ENCODE data around the gene TNS1. TPM values are rescaled to one million over a fixed set of nuclear protein-coding genes. Genes with fewer than 3 reads are reported as not detected.

The TNS1 gene
- total RNA-seq, 1 donor from 2014 or later: 14.5 TPM

DNA sequence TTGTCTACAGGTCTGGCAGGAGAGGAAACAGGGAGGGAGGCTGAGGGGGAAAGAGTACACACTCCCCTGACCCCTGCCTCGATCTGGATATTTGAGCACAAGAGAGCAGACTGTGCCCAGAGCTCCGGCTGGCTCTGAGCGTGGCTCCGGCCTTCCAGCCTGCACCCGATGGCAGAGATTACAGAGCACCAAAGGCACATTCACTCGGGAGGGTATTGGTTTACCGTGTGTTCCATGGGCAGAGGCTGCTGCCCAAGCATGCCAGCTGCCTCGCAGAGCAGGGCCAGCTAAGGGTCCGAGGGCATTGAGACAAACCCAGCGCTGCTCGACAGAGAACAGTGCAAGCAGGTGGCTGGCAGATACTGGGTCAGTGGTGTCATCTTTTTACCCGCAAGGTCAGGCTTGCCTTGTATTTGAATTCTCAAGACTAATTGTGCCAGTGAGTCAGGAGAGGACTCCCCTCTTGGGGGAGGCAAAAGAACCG, 132.2 kb downstream of the TNS1 start:
- H3K36me3 Mint-ChIP-seq (ENCODE audit: low read depth): no peaks in the 10 kb centered on the region
- no peaks in the 10 kb centered on the region for H3K27me3 Mint-ChIP-seq (ENCODE audit: low read depth)
- peak overlapping the region; percentile 44 for H3K27ac Mint-ChIP-seq (ENCODE audit: unreplicated experiment)
- H3K4me3 Mint-ChIP-seq: no peak overlapping the region
- no peak for DNase-seq (ENCODE audit: low read depth, low spot score)
- H3K9me3 Mint-ChIP-seq: no peaks in the 10 kb centered on the region
- TF ChIP-seq, protein P1, sequence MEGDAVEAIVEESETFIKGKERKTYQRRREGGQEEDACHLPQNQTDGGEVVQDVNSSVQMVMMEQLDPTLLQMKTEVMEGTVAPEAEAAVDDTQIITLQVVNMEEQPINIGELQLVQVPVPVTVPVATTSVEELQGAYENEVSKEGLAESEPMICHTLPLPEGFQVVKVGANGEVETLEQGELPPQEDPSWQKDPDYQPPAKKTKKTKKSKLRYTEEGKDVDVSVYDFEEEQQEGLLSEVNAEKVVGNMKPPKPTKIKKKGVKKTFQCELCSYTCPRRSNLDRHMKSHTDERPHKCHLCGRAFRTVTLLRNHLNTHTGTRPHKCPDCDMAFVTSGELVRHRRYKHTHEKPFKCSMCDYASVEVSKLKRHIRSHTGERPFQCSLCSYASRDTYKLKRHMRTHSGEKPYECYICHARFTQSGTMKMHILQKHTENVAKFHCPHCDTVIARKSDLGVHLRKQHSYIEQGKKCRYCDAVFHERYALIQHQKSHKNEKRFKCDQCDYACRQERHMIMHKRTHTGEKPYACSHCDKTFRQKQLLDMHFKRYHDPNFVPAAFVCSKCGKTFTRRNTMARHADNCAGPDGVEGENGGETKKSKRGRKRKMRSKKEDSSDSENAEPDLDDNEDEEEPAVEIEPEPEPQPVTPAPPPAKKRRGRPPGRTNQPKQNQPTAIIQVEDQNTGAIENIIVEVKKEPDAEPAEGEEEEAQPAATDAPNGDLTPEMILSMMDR (conservative IDR thresholded peaks at IDR 0.05): no peak
- peaks cover 12% of the 10 kb centered on the region for H3K4me1 Mint-ChIP-seq

DNA sequence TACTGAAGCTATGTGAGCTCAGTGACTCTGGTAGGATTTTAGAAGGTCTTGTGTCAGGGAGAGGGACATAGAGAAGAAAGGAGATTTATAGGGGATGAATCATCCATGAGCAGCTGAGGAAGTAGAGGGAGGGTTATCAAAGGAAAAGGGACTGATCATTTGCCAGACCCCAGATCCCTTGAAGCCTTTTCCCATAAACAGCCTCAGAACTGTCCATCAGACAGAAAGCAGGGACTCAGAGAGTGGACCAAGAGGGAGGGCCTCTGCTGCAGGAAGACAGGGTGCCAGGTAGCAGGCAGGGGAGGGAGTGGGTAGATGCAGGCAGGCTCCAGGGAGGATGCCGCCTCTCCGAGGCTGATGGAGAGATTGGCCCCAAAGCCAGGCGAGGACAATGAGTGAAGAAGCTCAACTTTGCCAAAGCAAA, 133.9 kb downstream of the TNS1 start:
- no peaks in the 10 kb centered on the region for H3K27me3 Mint-ChIP-seq (ENCODE audit: low read depth)
- H3K4me1 Mint-ChIP-seq: peaks cover 12% of the 10 kb centered on the region
- TF ChIP-seq, protein P1 (conservative IDR thresholded peaks at IDR 0.05): no peak
- DNase-seq (ENCODE audit: low read depth, low spot score): no peak
- H3K27ac Mint-ChIP-seq (ENCODE audit: unreplicated experiment): no peak overlapping the region
- H3K36me3 Mint-ChIP-seq (ENCODE audit: low read depth): no peaks in the 10 kb centered on the region
- no peak overlapping the region for H3K4me3 Mint-ChIP-seq
- H3K9me3 Mint-ChIP-seq: no peaks in the 10 kb centered on the region

DNA sequence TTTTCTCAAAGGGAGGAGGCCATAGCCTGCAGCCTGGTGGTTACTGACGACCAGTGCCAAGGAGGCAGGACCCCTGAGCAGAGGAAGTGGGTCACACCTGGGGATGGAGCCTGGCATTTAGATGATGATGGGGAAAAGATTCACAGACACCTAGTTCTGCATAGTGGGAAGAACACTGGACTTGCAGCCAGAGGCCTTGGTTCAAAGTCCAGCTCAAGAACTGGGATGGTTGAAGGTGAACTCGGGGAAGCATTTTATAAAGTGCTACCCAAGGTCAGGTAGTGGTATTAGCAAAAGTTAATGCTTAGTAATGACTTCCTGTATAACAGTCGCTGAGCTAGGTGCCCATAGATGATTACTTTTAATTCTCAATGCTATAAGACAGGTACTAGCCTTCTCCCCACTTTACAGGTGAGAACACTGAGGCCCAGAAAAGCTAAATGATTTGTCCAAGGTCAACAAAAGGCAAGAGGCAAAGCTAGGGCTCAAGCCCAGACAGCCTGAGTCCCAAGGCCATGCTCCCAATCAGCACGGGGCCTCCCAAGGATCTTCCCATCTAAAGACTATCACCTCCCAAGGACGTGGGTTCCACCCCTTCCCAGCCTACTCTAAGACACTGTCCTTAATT, 134.4 kb downstream of the TNS1 start:
- TF ChIP-seq, protein P1 (conservative IDR thresholded peaks at IDR 0.05): no peak
- Mint-ChIP-seq H3K27me3 (ENCODE audit: low read depth) (no peaks in the 10 kb centered on the region), H3K27ac (ENCODE audit: unreplicated experiment) (no peak overlapping the region), H3K4me1 (peaks cover 12% of the 10 kb centered on the region), H3K36me3 (ENCODE audit: low read depth) (no peaks in the 10 kb centered on the region), H3K4me3 (no peak overlapping the region), H3K9me3 (no peaks in the 10 kb centered on the region)
- DNase-seq (ENCODE audit: low read depth, low spot score): no peak

DNA sequence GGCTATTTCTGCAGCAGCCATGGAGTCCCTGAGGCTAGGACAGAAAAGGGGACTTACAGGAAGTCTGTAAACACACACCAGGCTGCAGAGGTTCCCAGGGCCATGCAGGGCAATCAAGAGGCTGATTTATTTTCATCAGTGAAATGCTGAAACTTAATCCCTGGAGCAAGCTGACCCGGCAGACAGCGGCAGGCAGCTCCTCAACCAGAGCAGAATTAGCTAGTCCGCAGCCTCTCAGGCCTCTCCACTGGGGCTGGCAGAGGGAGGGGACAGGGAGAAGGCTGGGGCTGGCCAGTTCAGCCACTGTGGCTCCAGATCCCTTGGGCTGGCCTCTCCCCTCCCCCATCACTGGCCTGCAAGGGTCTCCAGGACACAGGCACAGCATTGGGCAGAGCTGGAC, 136.3 kb downstream of the TNS1 start:
- Mint-ChIP-seq H3K27me3 (ENCODE audit: low read depth) (no peaks in the 10 kb centered on the region), H3K9me3 (no peaks in the 10 kb centered on the region), H3K4me1 (peaks cover 13% of the 10 kb centered on the region), H3K27ac (ENCODE audit: unreplicated experiment) (no peak overlapping the region), H3K4me3 (no peak overlapping the region), H3K36me3 (ENCODE audit: low read depth) (no peaks in the 10 kb centered on the region)
- no peak for DNase-seq (ENCODE audit: low read depth, low spot score)
- TF ChIP-seq, protein P1 (conservative IDR thresholded peaks at IDR 0.05): no peak

DNA sequence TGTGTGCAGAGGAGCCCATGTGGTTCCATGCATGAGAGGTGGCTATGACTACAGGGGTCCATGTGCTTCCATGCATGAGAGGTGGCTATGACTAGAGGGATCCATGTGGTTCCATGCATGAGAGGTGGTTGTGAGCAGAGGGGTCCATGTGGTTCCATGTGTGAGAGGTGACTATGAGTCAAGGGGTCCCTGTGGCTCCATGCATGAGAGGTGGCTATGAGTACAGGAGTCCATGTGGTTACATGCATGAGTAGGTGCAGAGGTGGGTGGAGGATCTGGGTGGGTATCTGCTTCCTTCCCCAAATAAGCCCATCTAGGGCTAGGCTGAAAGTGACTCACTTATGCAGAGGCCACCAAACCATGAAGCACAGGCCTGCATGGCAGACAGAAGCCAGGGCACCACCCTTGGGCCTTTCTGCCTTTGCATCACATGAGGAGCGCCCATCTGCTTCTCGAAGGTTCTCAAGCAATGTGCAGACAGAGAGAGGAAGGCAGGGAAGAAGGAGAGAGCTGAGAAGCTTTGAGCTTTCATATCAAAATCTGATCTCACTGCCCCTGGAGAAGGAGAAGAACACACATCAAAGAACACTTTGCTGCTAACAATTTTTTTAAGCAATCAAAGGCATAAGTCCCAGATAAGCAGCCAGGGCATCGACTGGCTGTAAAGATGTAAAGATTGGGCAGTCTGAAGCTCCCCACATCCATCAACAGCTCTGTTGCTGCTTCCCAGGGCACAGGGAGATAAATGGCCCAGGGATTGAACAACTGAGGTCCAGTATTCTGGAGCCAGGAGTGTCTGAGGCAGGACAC, 137.6 kb downstream of the TNS1 start:
- H3K27ac Mint-ChIP-seq (ENCODE audit: unreplicated experiment): no peak overlapping the region
- no peak overlapping the region for H3K4me3 Mint-ChIP-seq
- no peaks in the 10 kb centered on the region for H3K27me3 Mint-ChIP-seq (ENCODE audit: low read depth)
- H3K9me3 Mint-ChIP-seq: no peaks in the 10 kb centered on the region
- TF ChIP-seq, protein P1 (conservative IDR thresholded peaks at IDR 0.05): no peak
- no peak for DNase-seq (ENCODE audit: low read depth, low spot score)
- peaks cover 13% of the 10 kb centered on the region for H3K4me1 Mint-ChIP-seq
- H3K36me3 Mint-ChIP-seq (ENCODE audit: low read depth): no peaks in the 10 kb centered on the region

Measured in neural crest cell (in vitro differentiated cells).